Left lung (tissue), 10 donors: ENCODE measurements around the gene PTF1A. TPM values are rescaled to one million over a fixed set of nuclear protein-coding genes. Genes with fewer than 3 reads are reported as not detected.

Experiments
- ATAC-seq: fragments of 200-7000 bp; cut with Tn5 transposase; one replicate; pipeline ENCODE4 v1.9.1; 2020; ENCODE audit warnings: moderate library complexity
- DNase-seq, 4 donors: peaks; one replicate each; pipeline ENCODE4 v3.0.0-alpha.2; 2013 to 2020
- H3K27ac ChIP-seq, 2 donors: fragments of 200-600 bp; sonication (generic) in 1 of 2; one replicate each; pipeline versions ENCODE4 v1.5.0 to v1.8.0; 2020 to 2021
- H3K27me3 ChIP-seq, 2 donors: fragments of 200-600 bp; sonication (generic) in 1 of 2; one replicate each; pipeline versions ENCODE4 v1.5.0 to v1.8.0; 2020 to 2021
- H3K36me3 ChIP-seq, 2 donors: fragments of 200-600 bp; sonication (generic) in 1 of 2; one replicate each; pipeline versions ENCODE4 v1.5.0 to v1.8.0; 2020 to 2021
- H3K4me1 ChIP-seq, 2 donors: fragments of 200-600 bp; one replicate each; pipeline ENCODE4 v1.8.0; 2021
- H3K4me3 ChIP-seq, 2 donors: fragments of 200-600 bp; sonication (generic) in 1 of 2; one replicate each; pipeline versions ENCODE4 v1.5.0 to v1.8.0; 2020 to 2021; ENCODE audit warnings: mild to moderate bottlenecking in 1 of 2
- H3K9me3 ChIP-seq, 2 donors: fragments of 200-600 bp; sonication (generic) in 1 of 2; one replicate each; pipeline versions ENCODE4 v1.5.0 to v1.8.0; 2020 to 2021
- intact Hi-C, 2 donors: fragments of 100-400 bp; cut with DNase I; formaldehyde crosslinking; loops; one replicate each; pipeline versions ENCODE4 v1.11.2 to v1.14.2; 2022
- polyA plus RNA-seq, 6 donors: library from polyadenylated mRNA; unstranded; fragments of 120-200 nt; gene quantifications; one replicate each; pipeline ENCODE4 v1.2.1, GENCODE V29; 2013; ENCODE audit not compliant: insufficient read length in 6 of 6
- total RNA-seq, 2 donors: library from RNA; stranded (reverse); fragmentation: NEBNext Ultra II Directional; extraction: Animal tissue kit (Norgen Biotek cat#: 25700); gene quantifications; one replicate each; pipeline ENCODE4 v1.2.1, GENCODE V29; 2021
- TF ChIP-seq, protein P1 (sequence below), 2 donors: fragments of 200-600 bp; sonication (generic) in 1 of 2; IDR thresholded peaks; one replicate each; pipeline versions ENCODE4 v1.5.0 to v1.8.0; 2021; ENCODE audit warnings: antibody characterized with exemption in 2 of 2
- donor health status: DM: no; HTN: yes; CAD: no.
- donor health status: DM: no; HTN: no; CAD: no.

PTF1A gene
- total and polyA plus RNA-seq, 8 donors, result 0.30 TPM; not detected in 7

DNA sequence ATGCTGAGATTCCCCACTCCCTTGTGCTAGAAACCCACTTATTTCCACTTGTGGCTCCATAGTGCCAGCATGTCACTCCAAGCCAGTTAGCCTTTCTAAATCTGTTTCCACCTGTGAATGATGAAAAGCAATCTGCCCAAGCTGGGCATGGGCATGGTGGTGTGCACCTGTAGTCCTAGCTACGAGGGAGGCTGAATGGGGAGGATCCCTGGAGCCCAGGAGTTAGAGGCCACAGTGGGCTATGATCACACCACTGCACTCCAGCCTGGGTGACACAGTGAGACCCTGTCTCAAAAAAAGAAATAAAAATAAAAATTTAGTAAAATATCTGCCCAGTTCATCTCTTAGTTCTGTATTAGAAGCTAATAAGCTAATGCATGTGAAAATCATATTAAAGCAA lies 5.0 kb upstream of the PTF1A start:
- TF ChIP-seq, protein P1, sequence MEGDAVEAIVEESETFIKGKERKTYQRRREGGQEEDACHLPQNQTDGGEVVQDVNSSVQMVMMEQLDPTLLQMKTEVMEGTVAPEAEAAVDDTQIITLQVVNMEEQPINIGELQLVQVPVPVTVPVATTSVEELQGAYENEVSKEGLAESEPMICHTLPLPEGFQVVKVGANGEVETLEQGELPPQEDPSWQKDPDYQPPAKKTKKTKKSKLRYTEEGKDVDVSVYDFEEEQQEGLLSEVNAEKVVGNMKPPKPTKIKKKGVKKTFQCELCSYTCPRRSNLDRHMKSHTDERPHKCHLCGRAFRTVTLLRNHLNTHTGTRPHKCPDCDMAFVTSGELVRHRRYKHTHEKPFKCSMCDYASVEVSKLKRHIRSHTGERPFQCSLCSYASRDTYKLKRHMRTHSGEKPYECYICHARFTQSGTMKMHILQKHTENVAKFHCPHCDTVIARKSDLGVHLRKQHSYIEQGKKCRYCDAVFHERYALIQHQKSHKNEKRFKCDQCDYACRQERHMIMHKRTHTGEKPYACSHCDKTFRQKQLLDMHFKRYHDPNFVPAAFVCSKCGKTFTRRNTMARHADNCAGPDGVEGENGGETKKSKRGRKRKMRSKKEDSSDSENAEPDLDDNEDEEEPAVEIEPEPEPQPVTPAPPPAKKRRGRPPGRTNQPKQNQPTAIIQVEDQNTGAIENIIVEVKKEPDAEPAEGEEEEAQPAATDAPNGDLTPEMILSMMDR (IDR thresholded peaks at IDR 0.05), result no peak
- peaks cover 26 to 92% of the 10 kb centered on the region in 2 donors for H3K27me3 ChIP-seq
- H3K36me3 ChIP-seq, result no peaks in the 10 kb centered on the region
- no peak for DNase-seq
- intact Hi-C loops, result no loop called here
- H3K27ac ChIP-seq, result no peak overlapping the region
- peaks cover 0 to 3% of the 10 kb centered on the region in 2 donors for H3K4me1 ChIP-seq
- no peaks in the 10 kb centered on the region for H3K9me3 ChIP-seq
- ATAC-seq, result no peak
- H3K4me3 ChIP-seq, result no peak overlapping the region

DNA sequence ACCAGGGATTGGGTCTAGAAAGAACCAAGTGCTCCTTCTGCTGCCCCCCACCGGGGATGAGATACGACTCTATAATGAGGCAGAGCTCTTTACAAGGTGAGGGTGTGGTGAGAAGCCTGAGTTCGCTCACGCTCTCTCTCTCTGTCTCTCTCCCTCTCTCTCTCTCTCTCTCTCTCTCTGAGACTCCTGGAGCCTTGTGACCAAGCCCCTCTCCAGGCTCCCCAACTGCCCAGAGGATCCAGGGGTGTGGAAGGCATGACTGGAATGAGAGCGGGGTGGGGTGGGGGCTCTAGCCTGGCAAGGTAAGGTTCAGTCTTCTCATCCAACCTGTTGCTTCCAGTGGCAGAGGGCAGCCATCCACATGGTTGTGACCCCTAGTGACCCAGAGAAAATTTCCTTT lies 3.1 kb upstream of the PTF1A start:
- H3K27me3 ChIP-seq, result peaks cover 39 to 97% of the 10 kb centered on the region in 2 donors
- intact Hi-C loops, result no loop called here
- TF ChIP-seq, protein P1 (IDR thresholded peaks at IDR 0.05), result no peak
- H3K4me1 ChIP-seq, result peaks cover 0 to 10% of the 10 kb centered on the region in 2 donors
- ATAC-seq (no peak), DNase-seq (no peak)
- H3K27ac ChIP-seq, result no peak overlapping the region
- H3K36me3 ChIP-seq, result no peaks in the 10 kb centered on the region
- H3K9me3 ChIP-seq, result no peaks in the 10 kb centered on the region
- no peak overlapping the region for H3K4me3 ChIP-seq

DNA sequence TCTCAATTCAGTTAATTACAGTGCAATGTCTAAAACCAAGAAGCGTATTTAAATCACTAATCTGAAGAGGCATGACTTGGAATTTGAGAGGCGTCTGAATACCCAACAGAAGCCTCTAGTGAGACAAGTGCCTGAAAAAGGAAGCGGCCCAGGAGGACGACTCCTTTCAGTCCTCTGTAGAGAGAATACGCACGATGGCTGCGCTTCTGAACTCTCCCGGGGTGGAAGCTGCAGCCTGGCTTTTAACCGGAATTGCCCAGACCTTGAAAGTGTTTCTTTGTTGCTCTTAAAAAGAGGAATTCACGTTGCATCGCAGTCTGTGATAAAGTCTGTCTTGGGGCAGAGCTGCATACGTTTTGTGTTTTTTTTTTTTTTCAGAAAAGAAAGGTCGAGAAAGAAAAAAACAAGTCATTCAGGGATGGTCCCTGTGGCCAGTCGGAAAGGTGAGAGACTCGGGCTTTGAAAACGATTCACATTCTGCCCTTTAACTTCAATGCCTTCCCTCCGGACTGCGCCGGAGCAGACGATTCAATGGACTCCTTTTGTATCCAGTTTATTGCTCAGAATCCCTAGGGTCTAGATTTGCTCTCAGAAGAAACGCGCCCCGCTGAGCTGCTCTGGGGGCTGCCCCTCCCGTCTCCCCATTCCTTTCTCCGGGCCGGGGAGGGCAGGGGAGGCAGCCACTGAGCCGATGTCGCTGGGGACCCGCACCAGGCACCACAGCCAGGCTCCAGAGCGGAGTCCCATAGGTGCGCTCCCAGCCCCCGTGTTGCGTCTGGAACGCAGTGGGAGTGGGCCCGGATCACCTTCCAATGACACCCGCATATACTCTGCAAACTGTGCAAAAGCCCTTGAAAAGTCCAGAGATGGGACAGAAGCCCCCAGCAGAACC lies 994 bp upstream of the PTF1A start:
- no peak overlapping the region for H3K27ac ChIP-seq
- no peak for ATAC-seq
- TF ChIP-seq, protein P1 (IDR thresholded peaks at IDR 0.05), result no peak
- no peak overlapping the region for H3K4me3 ChIP-seq
- no peak for DNase-seq
- peaks cover 56 to 97% of the 10 kb centered on the region in 2 donors for H3K27me3 ChIP-seq
- no peaks in the 10 kb centered on the region for H3K9me3 ChIP-seq
- H3K4me1 ChIP-seq, result peaks cover 0 to 10% of the 10 kb centered on the region in 2 donors
- H3K36me3 ChIP-seq, result no peaks in the 10 kb centered on the region
- intact Hi-C loops, result no loop called here

DNA sequence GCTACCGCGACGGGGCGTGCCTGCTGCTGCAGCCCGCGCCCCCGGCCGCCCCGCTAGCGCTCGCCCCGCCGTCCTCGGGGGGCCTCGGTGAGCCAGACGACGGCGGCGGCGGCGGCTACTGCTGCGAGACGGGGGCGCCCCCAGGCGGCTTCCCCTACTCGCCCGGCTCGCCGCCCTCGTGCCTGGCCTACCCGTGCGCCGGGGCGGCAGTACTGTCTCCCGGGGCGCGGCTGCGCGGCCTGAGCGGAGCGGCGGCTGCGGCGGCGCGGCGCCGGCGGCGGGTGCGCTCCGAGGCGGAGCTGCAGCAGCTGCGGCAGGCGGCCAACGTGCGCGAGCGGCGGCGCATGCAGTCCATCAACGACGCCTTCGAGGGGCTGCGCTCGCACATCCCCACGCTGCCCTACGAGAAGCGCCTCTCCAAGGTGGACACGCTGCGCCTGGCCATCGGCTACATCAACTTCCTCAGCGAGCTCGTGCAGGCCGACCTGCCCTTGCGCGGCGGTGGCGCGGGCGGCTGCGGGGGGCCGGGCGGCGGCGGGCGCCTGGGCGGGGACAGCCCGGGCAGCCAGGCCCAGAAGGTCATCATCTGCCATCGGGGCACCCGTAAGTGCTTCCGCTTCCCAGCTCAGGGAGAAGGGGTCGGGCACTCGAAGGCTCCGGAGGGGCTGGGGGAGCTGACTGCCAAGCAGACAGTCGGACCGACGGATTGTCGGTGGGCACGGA lies 761 bp downstream of the PTF1A start:
- TF ChIP-seq, protein P1 (IDR thresholded peaks at IDR 0.05), result no peak
- H3K9me3 ChIP-seq, result no peaks in the 10 kb centered on the region
- DNase-seq (peak in 2 of 4 donors; percentile 34 to 68), ATAC-seq (no peak)
- no peak overlapping the region for H3K27ac ChIP-seq
- no peaks in the 10 kb centered on the region for H3K36me3 ChIP-seq
- peaks cover 74 to 99% of the 10 kb centered on the region in 2 donors for H3K27me3 ChIP-seq
- no peak overlapping the region for H3K4me3 ChIP-seq
- H3K4me1 ChIP-seq, result peaks cover 0 to 10% of the 10 kb centered on the region in 2 donors
- intact Hi-C loops, result no loop called here
